ENCODE measurements around the gene GCN1. TPM values are rescaled to one million over a fixed set of nuclear protein-coding genes. Genes with fewer than 3 reads are reported as not detected.
A peak's percentile ranks its signal among the peaks of the same experiment; 100 is the strongest.

The GCN1 gene
- total RNA-seq, 1 experiment from 2014 or later = 117 TPM

- no peak for TF ChIP-seq CTCF (IDR thresholded peaks at IDR 0.05; ENCODE audit: unreplicated experiment)
- ChIA-PET POLR2A (interaction anchor here (0.6 to 17.7 kb wide), 15 partner anchors 8 to 973 kb away, joined by 3 to 549 read pairs (median 4); partner anchors contain the start of genes GCN1, PXN, RNU4-1 and RNU4-2), CTCF (interaction anchor here (0.6 to 12.4 kb wide), 16 partner anchors 11 to 187 kb away, joined by 3 to 454 read pairs (median 5); partner anchors contain the start of genes PLA2G1B, PXN, RNU4-2 and RPLP0)
- DNase-seq (ENCODE audit: unreplicated experiment) = no peak
- H3K36me3 Mint-ChIP-seq (ENCODE audit: insufficient read depth, unreplicated experiment) = peaks cover 55% of the 10 kb centered on the region
- peak overlapping the region; percentile 61 for H3K4me3 Mint-ChIP-seq (ENCODE audit: unreplicated experiment)
- H3K4me1 Mint-ChIP-seq (ENCODE audit: insufficient read depth, unreplicated experiment) = peaks cover 67% of the 10 kb centered on the region
- no peaks in the 10 kb centered on the region for H3K9me3 Mint-ChIP-seq (ENCODE audit: unreplicated experiment)
- H3K27ac Mint-ChIP-seq (ENCODE audit: low read depth, unreplicated experiment) = peak overlapping the region; percentile 64
- no TSS peak for BruUV-seq (replicated peaks)
- H3K27me3 Mint-ChIP-seq (ENCODE audit: insufficient read depth, unreplicated experiment) = no peaks in the 10 kb centered on the region
- intact Hi-C loops (cut with micrococcal nuclease) = no loop called here
Measured at GRCh38 chr12:120229071-120229486, 34.6 kb upstream of the GCN1 start.

- no TSS peak for BruUV-seq (replicated peaks)
- Mint-ChIP-seq H3K36me3 (ENCODE audit: insufficient read depth, unreplicated experiment) (peaks cover 61% of the 10 kb centered on the region), H3K9me3 (ENCODE audit: unreplicated experiment) (no peaks in the 10 kb centered on the region), H3K27me3 (ENCODE audit: insufficient read depth, unreplicated experiment) (no peaks in the 10 kb centered on the region), H3K4me3 (ENCODE audit: unreplicated experiment) (peak overlapping the region; percentile 50), H3K27ac (ENCODE audit: low read depth, unreplicated experiment) (no peak overlapping the region), H3K4me1 (ENCODE audit: insufficient read depth, unreplicated experiment) (peaks cover 62% of the 10 kb centered on the region)
- peak; percentile 90 for TF ChIP-seq CTCF (IDR thresholded peaks at IDR 0.05; ENCODE audit: unreplicated experiment)
- DNase-seq (ENCODE audit: unreplicated experiment) = peak; percentile 84
- intact Hi-C loops (cut with micrococcal nuclease) = loop anchor here (1.0 kb wide), 1 partner anchor 34 kb away; no protein-coding TSS in a partner anchor
- CTCF ChIA-PET = interaction anchor here (0.5 to 12.4 kb wide), 20 partner anchors 10 to 187 kb away, joined by 3 to 454 read pairs (median 5); partner anchors contain the start of genes PLA2G1B, PXN, RNU4-2 and RPLP0
- POLR2A ChIA-PET = interaction anchor here (0.5 to 17.7 kb wide), 13 partner anchors 12 to 318 kb away, joined by 3 to 549 read pairs (median 4); partner anchors contain the start of genes GCN1, PXN, RNU4-1 and RNU4-2
Measured at GRCh38 chr12:120228291-120229070, 34.0 kb upstream of the GCN1 start.

- intact Hi-C loops (cut with micrococcal nuclease) = loop anchor here (1.0 kb wide), 1 partner anchor 34 kb away; no protein-coding TSS in a partner anchor
- BruUV-seq (replicated peaks) = no TSS peak
- Mint-ChIP-seq H3K36me3 (ENCODE audit: insufficient read depth, unreplicated experiment) (peaks cover 66% of the 10 kb centered on the region), H3K4me1 (ENCODE audit: insufficient read depth, unreplicated experiment) (peaks cover 57% of the 10 kb centered on the region), H3K4me3 (ENCODE audit: unreplicated experiment) (no peak overlapping the region), H3K9me3 (ENCODE audit: unreplicated experiment) (no peaks in the 10 kb centered on the region), H3K27ac (ENCODE audit: low read depth, unreplicated experiment) (no peak overlapping the region), H3K27me3 (ENCODE audit: insufficient read depth, unreplicated experiment) (no peaks in the 10 kb centered on the region)
- CTCF ChIA-PET = interaction anchor here (0.5 to 12.4 kb wide), 18 partner anchors 9 to 99 kb away, joined by 3 to 454 read pairs (median 5); partner anchors contain the start of genes PLA2G1B, PXN, RNU4-2 and RPLP0
- POLR2A ChIA-PET = interaction anchor here (0.5 to 17.7 kb wide), 10 partner anchors 12 to 319 kb away, joined by 3 to 549 read pairs (median 13); partner anchors contain the start of genes GCN1, PXN, RNU4-1 and RNU4-2
- no peak for DNase-seq (ENCODE audit: unreplicated experiment)
- TF ChIP-seq CTCF (IDR thresholded peaks at IDR 0.05; ENCODE audit: unreplicated experiment) = no peak
Measured at GRCh38 chr12:120228041-120228290, 33.5 kb upstream of the GCN1 start.
